ENCODE data around the gene SFTPB.
"Not testable (repeated sequence)": the region's sequence is repeated elsewhere in the genome, so short reads cannot be mapped to it uniquely, and the experiment has no call there.

The SFTPB gene

GRCh38 chr2:85614757-85615156 lies 53.2 kb downstream of the SFTPB start:
- not testable (repeated sequence) for DNase-seq (ENCODE audit: low read depth in 2 of 3, low spot score in 1 of 3)

- DNase-seq (ENCODE audit: low read depth in 2 of 3, low spot score in 1 of 3): no peak
These were observed 54.1 kb downstream of the SFTPB start for GRCh38 chr2:85613717-85614515.

DNA sequence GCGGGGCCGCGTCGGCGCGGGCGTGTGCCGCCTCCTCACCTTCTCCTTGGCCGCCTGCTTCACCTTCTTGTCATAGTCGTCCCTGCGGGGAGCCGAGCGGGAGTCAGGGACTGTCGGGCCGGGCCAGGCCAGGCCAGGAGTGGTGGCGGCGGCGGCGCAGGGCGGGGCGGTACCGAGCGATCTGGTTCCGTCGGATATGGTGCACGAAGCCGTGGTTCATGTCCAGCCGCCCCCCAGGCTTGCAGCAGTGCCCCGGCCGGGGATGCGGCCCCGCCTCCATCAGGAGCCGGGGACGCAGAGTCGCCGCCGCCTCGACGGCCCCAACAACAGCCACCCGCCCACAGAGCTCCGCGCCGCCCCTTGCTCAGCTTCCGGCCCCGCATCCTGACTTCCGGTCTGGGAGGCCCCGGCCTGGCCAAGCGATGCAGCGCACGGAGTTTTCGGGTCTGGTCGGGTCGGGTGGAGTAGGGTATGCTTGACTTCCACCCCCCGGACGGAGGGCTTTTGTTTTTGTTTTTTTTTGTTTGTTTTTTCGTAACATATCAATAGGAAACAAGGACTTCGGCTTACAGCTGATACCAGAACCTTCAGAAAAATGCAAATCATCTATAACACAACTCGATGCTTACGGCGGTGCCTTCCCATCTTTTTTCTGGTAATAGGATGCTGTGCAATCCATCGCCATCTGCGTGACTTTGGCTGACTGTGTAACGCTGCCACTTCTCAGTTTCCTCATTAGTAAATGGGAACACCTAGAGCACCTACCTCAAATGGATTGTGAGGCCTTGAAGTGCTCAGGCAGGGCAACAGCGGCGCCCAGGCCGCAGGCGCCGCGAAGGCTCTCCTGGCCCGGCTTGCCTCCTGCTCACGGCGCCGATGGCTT lies 56.1 kb downstream of the SFTPB start, which contains the start of gene C2orf68:
Gene C2orf68, minus strand, starts transcription at position 362 of the 883 bp plus-strand sequence. Its CDS starts 82 bp downstream, at position 280.
- DNase-seq (ENCODE audit: low read depth in 2 of 3, low spot score in 1 of 3): peak; percentile 82 to 90 (median 82)

- DNase-seq (ENCODE audit: low read depth in 2 of 3, low spot score in 1 of 3): no peak
These were observed 56.7 kb downstream of the SFTPB start for GRCh38 chr2:85611217-85611704.
